H9 (cell line): Measurements from ENCODE around the gene ZRANB1. TPM values are rescaled to one million over a fixed set of nuclear protein-coding genes. Genes with fewer than 3 reads are reported as not detected.

Experiments used
- DNase-seq: peaks from one replicate; pipeline ENCODE4 v3.0.0-alpha.2; 2017
- H2AFZ ChIP-seq: one replicate; pipeline ENCODE4 v1.6.1; 2013; ENCODE audit warnings: mild to moderate bottlenecking, low read length, control low read depth, moderate library complexity
- H2AK5ac ChIP-seq: 2 replicates; pipeline ENCODE4 v1.6.1; 2013; ENCODE audit warnings: low read length, control low read depth, mixed read lengths; ENCODE audit not compliant: insufficient read length
- H2BK120ac ChIP-seq: one replicate; pipeline ENCODE4 v1.6.1; 2013; ENCODE audit warnings: low read depth, mild to moderate bottlenecking, low read length, control low read depth, inconsistent platforms; ENCODE audit not compliant: poor library complexity, severe bottlenecking
- H2BK12ac ChIP-seq: 2 replicates; pipeline ENCODE4 v1.6.1; 2013; ENCODE audit warnings: low read length, control low read depth, mixed read lengths, low read depth; ENCODE audit not compliant: insufficient read length
- H2BK15ac ChIP-seq: 2 replicates; pipeline ENCODE4 v1.6.1; 2013; ENCODE audit warnings: low read depth, low read length, control low read depth
- H2BK20ac ChIP-seq: one replicate; pipeline ENCODE4 v1.6.1; 2013; ENCODE audit warnings: low read depth, mild to moderate bottlenecking, low read length, control low read depth, inconsistent platforms; ENCODE audit not compliant: poor library complexity, severe bottlenecking
- H2BK5ac ChIP-seq: 2 replicates; pipeline ENCODE4 v1.6.1; 2013; ENCODE audit warnings: low read length, control low read depth, mixed read lengths; ENCODE audit not compliant: insufficient read length
- H3K14ac ChIP-seq: 2 replicates; pipeline ENCODE4 v1.6.1; 2013; ENCODE audit warnings: low read length, control low read depth; ENCODE audit not compliant: insufficient read depth
- H3K18ac ChIP-seq: 2 replicates; pipeline ENCODE4 v1.6.1; 2013; ENCODE audit warnings: low read depth, mild to moderate bottlenecking, mixed read lengths, low read length, control low read depth; ENCODE audit not compliant: insufficient read length
- H3K23ac ChIP-seq: 2 replicates; pipeline ENCODE4 v1.6.1; 2013; ENCODE audit warnings: low read length, control low read depth, mixed read lengths, low read depth; ENCODE audit not compliant: insufficient read length
- H3K23me2 ChIP-seq: 2 replicates; pipeline ENCODE4 v1.6.1; 2013; ENCODE audit warnings: low read depth, mild to moderate bottlenecking, mixed read lengths, low read length, control low read depth; ENCODE audit not compliant: insufficient read length, poor library complexity, severe bottlenecking
- H3K27ac ChIP-seq: 2 replicates; pipeline ENCODE4 v1.5.1; 2013; ENCODE audit warnings: low read length, control low read depth, mixed read lengths, low read depth; ENCODE audit not compliant: insufficient read length
- H3K27me3 ChIP-seq: 2 replicates; pipeline ENCODE4 v1.6.1; 2013; ENCODE audit warnings: low read length, control low read depth, inconsistent platforms; ENCODE audit not compliant: insufficient read depth
- H3K4ac ChIP-seq: 2 replicates; pipeline ENCODE4 v1.6.1; 2013; ENCODE audit warnings: low read depth, mild to moderate bottlenecking, control low read depth, inconsistent platforms, low read length, moderate library complexity
- H3K4me1 ChIP-seq: 2 replicates; pipeline ENCODE4 v1.6.1; 2013; ENCODE audit warnings: low read length, control low read depth, inconsistent platforms; ENCODE audit not compliant: insufficient read depth
- H3K4me2 ChIP-seq: 2 replicates; pipeline ENCODE4 v1.6.1; 2013; ENCODE audit warnings: low read length, control low read depth, mixed read lengths; ENCODE audit not compliant: insufficient read length, insufficient read depth
- H3K56ac ChIP-seq: 2 replicates; pipeline ENCODE4 v1.6.1; 2013; ENCODE audit warnings: low read depth, mild to moderate bottlenecking, mixed read lengths, low read length, control low read depth; ENCODE audit not compliant: insufficient read length
- H3K79me1 ChIP-seq: 2 replicates; pipeline ENCODE4 v1.6.1; 2013; ENCODE audit warnings: low read depth, mild to moderate bottlenecking, moderate library complexity, low read length, control low read depth, inconsistent platforms; ENCODE audit not compliant: insufficient read depth, poor library complexity, severe bottlenecking
- H3K79me2 ChIP-seq: 2 replicates; pipeline ENCODE4 v1.6.1; 2013; ENCODE audit warnings: low read length, control low read depth, inconsistent platforms; ENCODE audit not compliant: insufficient read depth
- H3K9ac ChIP-seq: 2 replicates; pipeline ENCODE4 v1.6.1; 2013; ENCODE audit warnings: low read length, control low read depth, mixed read lengths; ENCODE audit not compliant: insufficient read length; ENCODE audit errors: extremely low read depth
- H3K9me3 ChIP-seq: one replicate; pipeline ENCODE4 v1.6.1; 2013; ENCODE audit warnings: low read depth, low read length, inconsistent platforms; ENCODE audit not compliant: control insufficient read depth
- H3T11ph ChIP-seq: one replicate; pipeline ENCODE4 v1.6.1; 2013; ENCODE audit warnings: mild to moderate bottlenecking, low read length, control low read depth, inconsistent platforms
- H4K20me1 ChIP-seq: one replicate; pipeline ENCODE4 v1.6.1; 2013; ENCODE audit not compliant: control insufficient read depth, insufficient read length, insufficient read depth
- H4K5ac ChIP-seq: 2 replicates; pipeline ENCODE4 v1.6.1; 2013; ENCODE audit warnings: low read depth, mild to moderate bottlenecking, mixed read lengths, low read length, control low read depth; ENCODE audit not compliant: insufficient read length
- H4K8ac ChIP-seq: replicated peaks from 2 replicates; pipeline ENCODE4 v1.6.1; 2013; ENCODE audit warnings: low read length, control low read depth, mixed read lengths, low read depth; ENCODE audit not compliant: insufficient read length
- H4K91ac ChIP-seq: 2 replicates; pipeline ENCODE4 v1.6.1; 2013; ENCODE audit warnings: low read depth, mild to moderate bottlenecking, moderate library complexity, mixed read lengths, low read length, control low read depth; ENCODE audit not compliant: insufficient read length
- H3K27ac Mint-ChIP-seq, 3 experiments: 2 replicates in 2 of 3; 3 replicates in 1 of 3; pipeline ENCODE4 v1.8.0; 2020 to 2021; ENCODE audit warnings: mixed read lengths in 3 of 3, mild to moderate bottlenecking in 1 of 3, moderate library complexity in 1 of 3
- H3K27me3 Mint-ChIP-seq: 2 replicates; pipeline ENCODE4 v1.8.0; 2021; ENCODE audit warnings: low read depth, mild to moderate bottlenecking, moderate library complexity, mixed read lengths
- H3K36me3 Mint-ChIP-seq, 3 experiments: 2 replicates in 2 of 3; 3 replicates in 1 of 3; pipeline ENCODE4 v1.8.0; 2020 to 2021; ENCODE audit warnings: low read depth in 3 of 3, mixed read lengths in 3 of 3; ENCODE audit not compliant: insufficient read depth in 1 of 3
- H3K4me1 Mint-ChIP-seq, 2 experiments: 2 replicates each; pipeline ENCODE4 v1.8.0; 2020; ENCODE audit warnings: mixed read lengths in 2 of 2
- H3K4me3 Mint-ChIP-seq, 2 experiments: 2 replicates in 1 of 2; 3 replicates in 1 of 2; pipeline ENCODE4 v1.8.0; 2020 to 2021; ENCODE audit warnings: mild to moderate bottlenecking in 2 of 2, mixed read lengths in 2 of 2, moderate library complexity in 1 of 2
- H3K9me3 Mint-ChIP-seq, 2 experiments: 2 replicates in 1 of 2; 3 replicates in 1 of 2; pipeline ENCODE4 v1.8.0; 2020; ENCODE audit warnings: mild to moderate bottlenecking in 2 of 2, mixed read lengths in 2 of 2, moderate library complexity in 1 of 2
- WGBS: extraction: QIAGEN DNeasy Blood & Tissue Kit; methylation state at CpG from one replicate; pipeline ENCODE4 v1.1.7; 2013; ENCODE audit warnings: missing lambda C conversion rate, low lambda C conversion rate, mixed read lengths; ENCODE audit not compliant: insufficient read length; ENCODE audit errors: extremely low coverage; 5-methylcytosine and 5-hydroxymethylcytosine counted together
- total RNA-seq: library from RNA; stranded (reverse); gene quantifications from 2 replicates; pipeline ENCODE4 v1.2.1, GENCODE V29; 2021
- TF ChIP-seq, protein P1 (sequence below): fragments of 200-600 bp; sonication (generic); conservative IDR thresholded peaks from 3 replicates; pipeline ENCODE4 v1.8.0; 2021; ENCODE audit warnings: antibody characterized with exemption, mild to moderate bottlenecking

ZRANB1 gene
- total RNA-seq, 1 experiment from 2014 or later: 17.4 TPM

DNA sequence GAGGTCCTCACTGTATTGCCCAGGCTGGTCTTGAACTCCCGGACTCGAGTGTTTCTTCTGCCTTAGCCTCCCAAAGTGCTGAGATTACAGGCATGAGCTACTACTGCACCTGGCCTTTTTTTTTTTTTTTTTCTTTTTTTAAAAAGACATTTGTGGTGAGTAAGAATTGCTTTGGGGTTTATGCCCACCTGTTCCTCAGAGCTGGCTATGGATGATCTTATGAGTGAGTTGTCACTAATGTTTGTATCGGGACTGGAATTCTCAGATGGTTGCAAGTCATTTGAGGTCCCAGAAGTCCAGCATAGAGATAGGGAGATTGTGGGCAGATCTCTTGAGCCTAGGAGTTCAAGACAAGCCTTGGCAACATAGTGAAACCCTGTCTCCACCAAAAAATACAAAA, 35.2 kb downstream of the ZRANB1 start:
- no peak overlapping the region for H2BK120ac ChIP-seq
- TF ChIP-seq, protein P1, sequence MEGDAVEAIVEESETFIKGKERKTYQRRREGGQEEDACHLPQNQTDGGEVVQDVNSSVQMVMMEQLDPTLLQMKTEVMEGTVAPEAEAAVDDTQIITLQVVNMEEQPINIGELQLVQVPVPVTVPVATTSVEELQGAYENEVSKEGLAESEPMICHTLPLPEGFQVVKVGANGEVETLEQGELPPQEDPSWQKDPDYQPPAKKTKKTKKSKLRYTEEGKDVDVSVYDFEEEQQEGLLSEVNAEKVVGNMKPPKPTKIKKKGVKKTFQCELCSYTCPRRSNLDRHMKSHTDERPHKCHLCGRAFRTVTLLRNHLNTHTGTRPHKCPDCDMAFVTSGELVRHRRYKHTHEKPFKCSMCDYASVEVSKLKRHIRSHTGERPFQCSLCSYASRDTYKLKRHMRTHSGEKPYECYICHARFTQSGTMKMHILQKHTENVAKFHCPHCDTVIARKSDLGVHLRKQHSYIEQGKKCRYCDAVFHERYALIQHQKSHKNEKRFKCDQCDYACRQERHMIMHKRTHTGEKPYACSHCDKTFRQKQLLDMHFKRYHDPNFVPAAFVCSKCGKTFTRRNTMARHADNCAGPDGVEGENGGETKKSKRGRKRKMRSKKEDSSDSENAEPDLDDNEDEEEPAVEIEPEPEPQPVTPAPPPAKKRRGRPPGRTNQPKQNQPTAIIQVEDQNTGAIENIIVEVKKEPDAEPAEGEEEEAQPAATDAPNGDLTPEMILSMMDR: no peak
- no peak overlapping the region for H3T11ph ChIP-seq
- no peak overlapping the region for H3K9ac ChIP-seq
- DNase-seq: no peak
- no peak overlapping the region for H3K4me2 ChIP-seq
- H3K14ac ChIP-seq: no peak overlapping the region
- H2AFZ ChIP-seq: no peak overlapping the region
- H2AK5ac ChIP-seq: no peak overlapping the region
- no peaks in the 10 kb centered on the region for H3K4me1 ChIP-seq
- no peak overlapping the region for H4K5ac ChIP-seq
- H3K9me3 ChIP-seq: no peaks in the 10 kb centered on the region
- H2BK5ac ChIP-seq: no peak overlapping the region
- H3K9me3 Mint-ChIP-seq: no peaks in the 10 kb centered on the region
- H2BK15ac ChIP-seq: no peak overlapping the region
- H3K27me3 Mint-ChIP-seq: no peaks in the 10 kb centered on the region
- no peak overlapping the region for H2BK12ac ChIP-seq
- H2BK20ac ChIP-seq: no peak overlapping the region
- no peaks in the 10 kb centered on the region for H3K27me3 ChIP-seq
- H3K27ac ChIP-seq: no peak overlapping the region
- no peak overlapping the region for H4K8ac ChIP-seq
- no peak overlapping the region for H4K91ac ChIP-seq
- peaks cover 2% of the 10 kb centered on the region for H3K23me2 ChIP-seq
- H3K36me3 Mint-ChIP-seq: peaks cover 2 to 49% (median 45%) of the 10 kb centered on the region in 3 experiments
- no peak overlapping the region for H3K4me3 Mint-ChIP-seq
- no peak overlapping the region for H3K23ac ChIP-seq
- H3K79me2 ChIP-seq: 0 out of 2 replicates have a peak, but pooled peaks cover 2% of the 10 kb centered on the region
- H3K56ac ChIP-seq: no peak overlapping the region
- H3K4me1 Mint-ChIP-seq: peaks cover 0 to 4% of the 10 kb centered on the region in 2 experiments; a peak in 2 of 4 replicates
- H4K20me1 ChIP-seq: no peaks in the 10 kb centered on the region
- H3K79me1 ChIP-seq: peaks cover 2% of the 10 kb centered on the region
- WGBS: no CpG with 5 or more reads among the region's 3 CpGs
- no peak overlapping the region for H3K27ac Mint-ChIP-seq
- H3K4ac ChIP-seq: no peak overlapping the region
- no peak overlapping the region for H3K18ac ChIP-seq
